Body of pancreas (tissue), 4 donors: ENCODE results near the gene ZFP92.

Source experiments
- POLR2A ChIP-seq, 3 donors: fragments of 450-650 bp; IDR thresholded peaks; one replicate each; pipeline ENCODE4 v1.6.1; 2016; ENCODE audit warnings: antibody characterized with exemption in 3 of 3, mild to moderate bottlenecking in 2 of 3
- TF ChIP-seq, protein P1 (sequence below), 7 experiments: fragments of 450-650 bp in 4 of 7; fragments of 200-600 bp in 3 of 7; sonication (generic) in 3 of 7; IDR thresholded peaks; one replicate each; pipeline ENCODE4 v1.5.1; 2016 to 2019; ENCODE audit warnings: antibody characterized with exemption in 7 of 7

DNA sequence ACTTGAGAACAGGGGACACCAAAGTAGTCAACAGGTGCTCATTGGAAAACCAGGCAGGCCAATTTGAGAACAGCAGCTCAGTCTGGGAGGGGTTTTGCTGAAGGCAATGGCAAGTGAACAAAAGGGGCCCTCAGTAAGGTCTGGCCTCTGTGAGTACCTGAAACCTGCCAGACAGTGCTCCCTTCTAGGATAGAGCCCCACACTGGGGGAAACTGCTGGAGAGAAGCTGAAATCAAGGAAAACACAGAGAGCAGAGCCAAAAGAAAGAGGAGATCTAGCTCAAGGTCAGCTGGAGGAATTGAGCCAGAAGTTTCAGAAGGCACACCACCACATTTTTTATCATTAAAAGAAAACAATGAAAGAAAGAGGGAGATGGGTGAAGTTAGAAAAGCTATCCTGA is 38.3 kb upstream of the ZFP92 start:
- no peak for TF ChIP-seq POLR2A (IDR thresholded peaks at IDR 0.05)
- TF ChIP-seq, protein P1, sequence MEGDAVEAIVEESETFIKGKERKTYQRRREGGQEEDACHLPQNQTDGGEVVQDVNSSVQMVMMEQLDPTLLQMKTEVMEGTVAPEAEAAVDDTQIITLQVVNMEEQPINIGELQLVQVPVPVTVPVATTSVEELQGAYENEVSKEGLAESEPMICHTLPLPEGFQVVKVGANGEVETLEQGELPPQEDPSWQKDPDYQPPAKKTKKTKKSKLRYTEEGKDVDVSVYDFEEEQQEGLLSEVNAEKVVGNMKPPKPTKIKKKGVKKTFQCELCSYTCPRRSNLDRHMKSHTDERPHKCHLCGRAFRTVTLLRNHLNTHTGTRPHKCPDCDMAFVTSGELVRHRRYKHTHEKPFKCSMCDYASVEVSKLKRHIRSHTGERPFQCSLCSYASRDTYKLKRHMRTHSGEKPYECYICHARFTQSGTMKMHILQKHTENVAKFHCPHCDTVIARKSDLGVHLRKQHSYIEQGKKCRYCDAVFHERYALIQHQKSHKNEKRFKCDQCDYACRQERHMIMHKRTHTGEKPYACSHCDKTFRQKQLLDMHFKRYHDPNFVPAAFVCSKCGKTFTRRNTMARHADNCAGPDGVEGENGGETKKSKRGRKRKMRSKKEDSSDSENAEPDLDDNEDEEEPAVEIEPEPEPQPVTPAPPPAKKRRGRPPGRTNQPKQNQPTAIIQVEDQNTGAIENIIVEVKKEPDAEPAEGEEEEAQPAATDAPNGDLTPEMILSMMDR (IDR thresholded peaks at IDR 0.05) = no peak
